ENCODE measurements around the gene DDX42. TPM values are rescaled to one million over a fixed set of nuclear protein-coding genes. Genes with fewer than 3 reads are reported as not detected.

Gene DDX42
- total and polyA plus RNA-seq, 9 of the 15 experiments (the other 6 are each of a cell fraction or from before 2014, with no cell fraction given) = 16.5 to 149 (median 87.6) TPM

DNA sequence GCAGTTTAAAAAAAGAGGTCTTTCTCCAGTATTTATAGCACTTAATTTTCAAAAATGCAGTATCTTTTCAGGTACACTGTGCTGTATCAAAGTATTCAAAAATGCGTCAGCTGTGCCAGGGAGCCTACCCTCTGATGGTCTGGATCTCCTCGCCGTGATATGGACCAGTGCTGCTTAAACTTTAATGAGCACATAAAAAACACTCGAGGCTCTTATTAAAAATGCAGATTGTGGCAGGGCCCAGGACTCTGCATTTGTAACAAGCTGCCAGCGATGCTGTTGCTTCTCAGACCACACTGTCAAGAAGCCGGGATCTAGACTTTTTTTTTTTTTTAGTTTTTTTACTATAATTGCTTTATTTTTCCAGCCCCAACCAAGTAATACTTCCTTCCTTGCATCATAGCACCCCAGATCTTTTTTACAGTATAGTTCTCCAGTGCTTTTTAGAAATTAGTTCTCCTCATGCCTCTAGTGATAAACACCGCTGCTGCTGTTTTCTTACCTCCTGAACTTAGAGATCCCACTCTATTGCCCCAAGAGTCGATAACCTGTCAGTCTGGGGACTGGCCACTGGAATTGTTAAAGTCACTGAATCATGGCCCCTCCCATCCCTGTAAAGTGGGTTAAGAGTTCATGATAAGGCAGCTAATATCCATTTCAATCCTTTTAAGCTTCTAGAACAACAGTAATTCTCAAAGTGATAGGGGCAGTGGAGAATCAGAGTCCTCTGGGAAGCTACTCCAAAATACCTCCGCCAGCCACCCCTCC lies 70.1 kb downstream of the DDX42 start (continued):
- TF ChIP-seq, protein P1, sequence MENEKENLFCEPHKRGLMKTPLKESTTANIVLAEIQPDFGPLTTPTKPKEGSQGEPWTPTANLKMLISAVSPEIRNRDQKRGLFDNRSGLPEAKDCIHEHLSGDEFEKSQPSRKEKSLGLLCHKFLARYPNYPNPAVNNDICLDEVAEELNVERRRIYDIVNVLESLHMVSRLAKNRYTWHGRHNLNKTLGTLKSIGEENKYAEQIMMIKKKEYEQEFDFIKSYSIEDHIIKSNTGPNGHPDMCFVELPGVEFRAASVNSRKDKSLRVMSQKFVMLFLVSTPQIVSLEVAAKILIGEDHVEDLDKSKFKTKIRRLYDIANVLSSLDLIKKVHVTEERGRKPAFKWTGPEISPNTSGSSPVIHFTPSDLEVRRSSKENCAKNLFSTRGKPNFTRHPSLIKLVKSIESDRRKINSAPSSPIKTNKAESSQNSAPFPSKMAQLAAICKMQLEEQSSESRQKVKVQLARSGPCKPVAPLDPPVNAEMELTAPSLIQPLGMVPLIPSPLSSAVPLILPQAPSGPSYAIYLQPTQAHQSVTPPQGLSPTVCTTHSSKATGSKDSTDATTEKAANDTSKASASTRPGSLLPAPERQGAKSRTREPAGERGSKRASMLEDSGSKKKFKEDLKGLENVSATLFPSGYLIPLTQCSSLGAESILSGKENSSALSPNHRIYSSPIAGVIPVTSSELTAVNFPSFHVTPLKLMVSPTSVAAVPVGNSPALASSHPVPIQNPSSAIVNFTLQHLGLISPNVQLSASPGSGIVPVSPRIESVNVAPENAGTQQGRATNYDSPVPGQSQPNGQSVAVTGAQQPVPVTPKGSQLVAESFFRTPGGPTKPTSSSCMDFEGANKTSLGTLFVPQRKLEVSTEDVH (IDR thresholded peaks at IDR 0.05; ENCODE audit: low read depth, partially characterized antibody) = no peak
- no peak for TF ChIP-seq FOXO4 (CRISPR knock-in tag; IDR thresholded peaks at IDR 0.05)
- TF ChIP-seq FOXP1 (CRISPR knock-in tag; IDR thresholded peaks at IDR 0.05) = no peak
- no peak for TF ChIP-seq ELF4 (CRISPR knock-in tag; IDR thresholded peaks at IDR 0.05)
- TF ChIP-seq TAF7 (tag; IDR thresholded peaks at IDR 0.05) = no peak
- TF ChIP-seq, protein P2, sequence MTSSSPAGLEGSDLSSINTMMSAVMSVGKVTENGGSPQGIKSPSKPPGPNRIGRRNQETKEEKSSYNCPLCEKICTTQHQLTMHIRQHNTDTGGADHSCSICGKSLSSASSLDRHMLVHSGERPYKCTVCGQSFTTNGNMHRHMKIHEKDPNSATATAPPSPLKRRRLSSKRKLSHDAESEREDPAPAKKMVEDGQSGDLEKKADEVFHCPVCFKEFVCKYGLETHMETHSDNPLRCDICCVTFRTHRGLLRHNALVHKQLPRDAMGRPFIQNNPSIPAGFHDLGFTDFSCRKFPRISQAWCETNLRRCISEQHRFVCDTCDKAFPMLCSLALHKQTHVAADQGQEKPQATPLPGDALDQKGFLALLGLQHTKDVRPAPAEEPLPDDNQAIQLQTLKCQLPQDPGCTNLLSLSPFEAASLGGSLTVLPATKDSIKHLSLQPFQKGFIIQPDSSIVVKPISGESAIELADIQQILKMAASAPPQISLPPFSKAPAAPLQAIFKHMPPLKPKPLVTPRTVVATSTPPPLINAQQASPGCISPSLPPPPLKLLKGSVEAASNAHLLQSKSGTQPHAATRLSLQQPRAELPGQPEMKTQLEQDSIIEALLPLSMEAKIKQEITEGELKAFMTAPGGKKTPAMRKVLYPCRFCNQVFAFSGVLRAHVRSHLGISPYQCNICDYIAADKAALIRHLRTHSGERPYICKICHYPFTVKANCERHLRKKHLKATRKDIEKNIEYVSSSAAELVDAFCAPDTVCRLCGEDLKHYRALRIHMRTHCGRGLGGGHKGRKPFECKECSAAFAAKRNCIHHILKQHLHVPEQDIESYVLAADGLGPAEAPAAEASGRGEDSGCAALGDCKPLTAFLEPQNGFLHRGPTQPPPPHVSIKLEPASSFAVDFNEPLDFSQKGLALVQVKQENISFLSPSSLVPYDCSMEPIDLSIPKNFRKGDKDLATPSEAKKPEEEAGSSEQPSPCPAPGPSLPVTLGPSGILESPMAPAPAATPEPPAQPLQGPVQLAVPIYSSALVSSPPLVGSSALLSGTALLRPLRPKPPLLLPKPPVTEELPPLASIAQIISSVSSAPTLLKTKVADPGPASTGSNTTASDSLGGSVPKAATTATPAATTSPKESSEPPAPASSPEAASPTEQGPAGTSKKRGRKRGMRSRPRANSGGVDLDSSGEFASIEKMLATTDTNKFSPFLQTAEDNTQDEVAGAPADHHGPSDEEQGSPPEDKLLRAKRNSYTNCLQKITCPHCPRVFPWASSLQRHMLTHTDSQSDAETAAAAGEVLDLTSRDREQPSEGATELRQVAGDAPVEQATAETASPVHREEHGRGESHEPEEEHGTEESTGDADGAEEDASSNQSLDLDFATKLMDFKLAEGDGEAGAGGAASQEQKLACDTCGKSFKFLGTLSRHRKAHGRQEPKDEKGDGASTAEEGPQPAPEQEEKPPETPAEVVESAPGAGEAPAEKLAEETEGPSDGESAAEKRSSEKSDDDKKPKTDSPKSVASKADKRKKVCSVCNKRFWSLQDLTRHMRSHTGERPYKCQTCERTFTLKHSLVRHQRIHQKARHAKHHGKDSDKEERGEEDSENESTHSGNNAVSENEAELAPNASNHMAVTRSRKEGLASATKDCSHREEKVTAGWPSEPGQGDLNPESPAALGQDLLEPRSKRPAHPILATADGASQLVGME (CRISPR knock-in tag; IDR thresholded peaks at IDR 0.05) = no peak
- TF ChIP-seq SMARCE1 (IDR thresholded peaks at IDR 0.05) = no peak
- no peak for TF ChIP-seq MEF2A (IDR thresholded peaks at IDR 0.05; ENCODE audit: control insufficient read depth, low read depth, low read length)
- no peak for TF ChIP-seq THRB (CRISPR knock-in tag; conservative IDR thresholded peaks at IDR 0.05)
- TF ChIP-seq NONO (IDR thresholded peaks at IDR 0.05; ENCODE audit: low read depth in 2 of 2, low read length in 1 of 2) = no peak
- TF ChIP-seq C11orf30 (IDR thresholded peaks at IDR 0.05; ENCODE audit: low read depth) = no peak
- no peak for TF ChIP-seq ZNF785 (CRISPR knock-in tag; IDR thresholded peaks at IDR 0.05)
- no peak for TF ChIP-seq NFRKB (IDR thresholded peaks at IDR 0.05; ENCODE audit: low read depth)
- no peak for TF ChIP-seq KAT2B (IDR thresholded peaks at IDR 0.05; ENCODE audit: low read depth, low read length)
- TF ChIP-seq MTA1 (IDR thresholded peaks at IDR 0.05; ENCODE audit: borderline replicate concordance) = no peak
- TF ChIP-seq PTRF (tag; IDR thresholded peaks at IDR 0.05) = no peak
